Limb (tissue), 2 donors: ENCODE results near the gene GABRA1.

Source experiments
- DNase-seq, 2 donors: peaks; one replicate each; pipeline ENCODE4 v3.0.0-alpha.2; 2016; ENCODE audit errors: extremely low spot score in 2 of 2

The GABRA1 gene

DNA sequence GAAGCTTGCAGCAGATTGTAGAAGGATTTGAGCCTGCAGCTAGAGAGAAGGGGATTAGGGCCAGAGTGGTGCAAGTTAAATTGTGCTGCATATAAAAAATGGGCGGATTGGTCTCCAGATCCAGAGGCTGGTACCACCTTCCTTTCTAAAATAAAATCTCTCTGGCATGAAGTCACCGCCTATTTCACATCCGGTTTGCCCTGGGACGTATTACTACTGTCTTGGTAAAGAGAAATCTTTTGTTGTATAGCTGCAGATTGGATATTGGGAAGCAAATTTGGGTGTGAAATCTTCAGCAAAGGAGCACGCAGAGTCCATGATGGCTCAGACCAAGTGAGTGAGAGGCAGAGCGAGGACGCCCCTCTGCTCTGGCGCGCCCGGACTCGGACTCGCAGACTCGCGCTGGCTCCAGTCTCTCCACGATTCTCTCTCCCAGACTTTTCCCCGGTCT lies at the start of gene GABRA1:
GABRA1 (plus strand) TSS at position 180 of the 451 bp plus-strand sequence. CDS start 2,691 bp downstream, outside the sequence.
- DNase-seq: peak in 1 of 2 donors; percentile 40

DNA sequence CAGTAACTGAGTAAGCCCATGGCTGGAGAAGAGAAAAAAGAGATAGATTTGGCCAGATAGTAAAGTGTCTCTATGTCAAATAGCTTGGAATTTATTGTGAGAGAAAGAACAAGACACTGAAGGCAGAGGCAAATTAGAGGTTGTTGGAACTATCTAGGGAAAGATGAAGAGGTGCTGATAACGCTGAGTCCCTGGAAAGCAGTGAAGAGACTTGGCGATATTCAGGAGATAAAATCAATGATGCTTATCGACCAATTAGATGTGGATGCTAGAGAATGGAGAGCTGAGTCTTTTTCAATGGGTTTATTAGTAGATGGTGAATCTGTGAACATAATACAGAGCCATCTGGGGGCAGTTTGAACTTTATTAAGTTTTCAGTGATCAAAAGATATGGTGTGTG lies 48.6 kb upstream of the GABRA1 start:
- DNase-seq: no peak

DNA sequence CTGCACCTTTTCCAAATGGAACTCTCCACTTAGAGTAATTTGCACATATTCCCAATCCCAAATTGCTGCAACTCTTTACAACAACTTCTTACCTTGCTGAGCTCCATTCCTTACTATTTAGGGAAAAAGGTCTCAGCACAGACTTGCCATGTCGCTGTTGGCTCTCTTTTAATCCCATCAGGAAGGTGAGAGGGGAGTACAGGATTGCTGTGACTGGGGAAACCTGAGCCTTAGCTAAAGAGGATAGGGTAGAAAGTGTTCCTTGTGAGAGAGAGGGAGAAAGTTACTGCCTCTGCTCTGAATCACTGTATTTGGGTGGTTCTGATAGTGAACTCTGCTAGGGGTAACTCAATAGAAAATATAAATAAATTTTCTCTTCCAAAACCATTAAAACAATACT lies 43.7 kb upstream of the GABRA1 start:
- no peak for DNase-seq

- DNase-seq: peak in 1 of 2 donors; percentile 41
Measured at GRCh38 chr5:161846746-161847145, 1.2 kb upstream of the GABRA1 start.

DNA sequence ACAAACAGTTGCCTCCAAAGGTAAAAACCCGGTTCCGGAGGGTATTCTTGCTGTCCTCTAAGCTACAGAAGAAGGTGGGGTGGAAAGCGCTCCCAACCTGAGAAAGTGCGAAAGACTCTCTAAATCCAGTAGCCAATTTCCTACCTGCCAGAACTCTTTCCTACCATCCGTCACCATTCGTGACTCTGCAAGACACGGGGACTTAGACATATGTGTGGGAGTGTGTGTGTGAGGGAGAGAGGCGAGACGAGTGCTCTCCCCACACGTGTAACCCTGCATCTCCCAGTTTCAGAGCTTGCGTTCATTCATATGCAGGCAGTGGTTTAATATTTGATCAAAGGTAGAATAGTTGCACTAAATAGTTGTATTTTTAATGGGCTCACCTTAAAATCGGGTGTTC lies 473 bp upstream of the GABRA1 start:
- DNase-seq: peak in 1 of 2 donors; percentile 20

DNA sequence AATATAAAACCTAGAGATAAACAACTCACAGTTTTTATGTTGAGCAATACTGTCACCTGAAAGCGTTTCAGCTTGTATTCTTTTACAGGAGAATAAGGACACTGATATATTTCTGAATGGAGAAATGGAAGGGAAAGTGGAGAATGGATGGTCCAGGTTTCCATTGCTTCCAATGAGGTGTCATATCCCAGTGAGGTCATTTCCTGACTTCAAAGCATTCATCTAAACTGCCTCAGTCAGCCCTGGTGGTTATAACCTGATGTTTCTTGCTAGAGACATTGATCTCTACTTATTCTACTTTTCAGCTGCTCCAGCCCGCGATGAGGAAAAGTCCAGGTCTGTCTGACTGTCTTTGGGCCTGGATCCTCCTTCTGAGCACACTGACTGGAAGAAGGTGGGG lies 2.6 kb downstream of the GABRA1 start:
- DNase-seq: no peak

DNA sequence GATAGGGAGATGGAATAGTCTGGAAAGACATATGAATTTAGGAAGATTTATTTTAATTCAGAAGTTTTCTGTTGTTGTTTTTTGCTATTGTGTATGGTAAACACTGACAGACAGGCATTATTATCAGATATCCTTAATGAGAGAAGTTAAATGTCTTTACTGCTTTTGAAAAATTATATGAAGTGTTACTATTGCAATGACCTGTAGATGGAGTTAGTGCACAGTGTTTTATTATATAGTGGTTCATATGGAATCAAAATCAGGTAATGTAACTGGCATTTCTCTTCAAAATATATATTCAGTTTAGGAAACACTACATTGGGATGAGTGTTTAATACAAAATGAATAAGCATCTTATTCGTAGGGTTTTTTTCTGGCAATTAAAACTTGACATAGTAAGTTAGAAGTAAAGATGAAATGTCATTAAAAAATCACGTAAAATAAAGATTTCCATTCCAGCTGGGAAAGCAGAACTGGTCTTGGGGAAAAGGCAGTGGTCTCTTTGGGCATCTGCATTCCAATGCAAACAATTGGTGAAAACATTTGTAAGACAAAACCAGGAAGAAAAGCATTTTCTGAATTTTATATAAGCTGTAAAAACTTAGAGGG lies 3.9 kb downstream of the GABRA1 start:
- peak in 1 of 2 donors; percentile 14 for DNase-seq

DNA sequence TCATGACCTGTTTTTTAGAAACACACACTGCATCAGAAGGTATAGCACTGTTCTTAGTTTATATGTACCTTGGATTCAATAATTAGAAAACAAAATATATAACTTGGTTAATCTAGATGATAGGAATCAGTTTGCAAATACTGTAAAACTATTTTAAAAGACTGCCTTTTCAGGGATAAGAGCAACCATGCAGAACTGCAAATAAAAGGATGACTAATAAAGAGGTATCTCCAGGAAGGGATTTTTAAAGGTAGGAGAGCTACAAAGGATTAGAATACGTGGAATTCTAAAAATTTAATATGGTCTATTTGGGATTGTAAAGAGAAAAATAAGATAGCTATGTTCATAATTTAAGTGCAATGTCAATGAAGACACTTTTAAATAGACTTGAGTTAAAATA lies 9.4 kb downstream of the GABRA1 start:
- DNase-seq: no peak

GRCh38 chr5:161863259-161863658 lies 15.3 kb downstream of the GABRA1 start:
- DNase-seq: no peak

- DNase-seq: no peak
Measured at GRCh38 chr5:161863811-161864210, 15.9 kb downstream of the GABRA1 start.

DNA sequence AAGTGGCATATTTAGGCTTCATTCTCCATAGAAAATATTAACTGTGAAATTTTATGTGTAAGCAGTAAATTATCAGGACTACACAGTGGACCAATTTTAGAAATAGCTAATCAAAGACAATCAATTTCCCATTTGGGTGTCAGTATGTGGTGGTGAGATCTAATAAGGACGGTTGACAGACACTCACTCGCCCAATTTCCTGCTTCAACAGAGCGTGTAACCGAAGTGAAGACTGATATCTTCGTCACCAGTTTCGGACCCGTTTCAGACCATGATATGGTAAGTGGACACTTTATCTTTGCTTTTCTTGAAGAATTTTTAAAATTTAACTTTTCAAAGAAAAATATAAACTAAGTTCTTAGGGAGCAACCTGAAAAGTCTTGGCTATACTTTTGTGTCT lies 17.6 kb downstream of the GABRA1 start:
- DNase-seq: no peak

GRCh38 chr5:161889971-161890370 lies 42.1 kb downstream of the GABRA1 start:
- DNase-seq: no peak

DNA sequence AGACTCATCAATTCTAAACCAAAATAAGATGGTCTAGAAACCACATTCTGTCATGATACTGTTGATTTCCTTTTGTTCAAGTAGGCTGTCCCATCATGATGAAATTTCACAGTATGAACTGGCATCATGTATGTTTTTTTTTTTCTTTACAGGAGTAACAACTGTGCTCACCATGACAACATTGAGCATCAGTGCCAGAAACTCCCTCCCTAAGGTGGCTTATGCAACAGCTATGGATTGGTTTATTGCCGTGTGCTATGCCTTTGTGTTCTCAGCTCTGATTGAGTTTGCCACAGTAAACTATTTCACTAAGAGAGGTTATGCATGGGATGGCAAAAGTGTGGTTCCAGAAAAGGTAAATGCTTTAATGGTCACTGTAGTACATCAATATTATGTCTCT lies 47.6 kb downstream of the GABRA1 start:
- DNase-seq: no peak

DNA sequence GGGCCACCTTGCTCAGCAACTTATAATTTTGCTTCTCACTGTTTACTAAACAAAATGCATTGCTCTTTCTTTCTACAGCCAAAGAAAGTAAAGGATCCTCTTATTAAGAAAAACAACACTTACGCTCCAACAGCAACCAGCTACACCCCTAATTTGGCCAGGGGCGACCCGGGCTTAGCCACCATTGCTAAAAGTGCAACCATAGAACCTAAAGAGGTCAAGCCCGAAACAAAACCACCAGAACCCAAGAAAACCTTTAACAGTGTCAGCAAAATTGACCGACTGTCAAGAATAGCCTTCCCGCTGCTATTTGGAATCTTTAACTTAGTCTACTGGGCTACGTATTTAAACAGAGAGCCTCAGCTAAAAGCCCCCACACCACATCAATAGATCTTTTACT lies 49.1 kb downstream of the GABRA1 start:
- DNase-seq: no peak

DNA sequence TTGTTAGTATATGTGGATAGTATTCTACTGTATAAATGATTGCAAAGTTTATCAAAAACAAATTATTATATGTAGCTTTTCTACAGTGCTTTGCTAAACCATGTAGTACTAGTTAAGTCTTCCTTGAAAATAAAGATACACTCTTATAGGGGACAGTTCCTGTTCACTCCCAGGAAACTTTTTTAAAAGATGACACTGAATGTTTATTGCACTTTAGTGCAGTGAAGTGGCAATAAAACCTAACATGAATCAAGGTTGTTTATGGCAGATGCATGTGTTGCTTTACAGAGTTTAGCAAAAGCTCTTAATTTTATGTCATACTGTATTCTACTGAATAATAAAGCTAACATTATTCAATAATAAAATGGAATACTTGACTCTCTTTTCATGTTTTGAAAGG lies 51.7 kb downstream of the GABRA1 start:
- DNase-seq: no peak

GRCh38 chr5:161900981-161901380 lies 53.1 kb downstream of the GABRA1 start:
- DNase-seq: no peak

DNA sequence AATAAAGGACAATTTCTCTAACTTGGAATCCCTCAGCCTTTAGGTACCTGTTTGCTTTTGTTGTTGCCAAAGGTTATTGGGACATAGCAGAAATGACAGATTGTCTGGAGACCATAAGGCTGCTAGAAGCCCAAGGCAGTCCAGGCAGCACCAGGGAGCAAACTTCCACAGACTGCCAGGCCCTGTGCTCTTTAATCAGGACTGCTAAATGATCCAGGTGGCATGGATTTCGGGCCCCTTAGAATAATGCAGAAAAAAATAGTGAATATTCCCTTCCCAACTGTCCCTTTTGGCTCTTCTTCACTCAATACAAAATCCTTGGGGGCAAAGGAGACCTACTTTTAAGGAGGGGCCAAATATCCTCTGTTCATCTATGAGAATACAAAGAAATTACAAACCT lies 73.9 kb downstream of the GABRA1 start:
- no peak for DNase-seq

GRCh38 chr5:161924270-161924669 lies 76.3 kb downstream of the GABRA1 start:
- DNase-seq: no peak

DNA sequence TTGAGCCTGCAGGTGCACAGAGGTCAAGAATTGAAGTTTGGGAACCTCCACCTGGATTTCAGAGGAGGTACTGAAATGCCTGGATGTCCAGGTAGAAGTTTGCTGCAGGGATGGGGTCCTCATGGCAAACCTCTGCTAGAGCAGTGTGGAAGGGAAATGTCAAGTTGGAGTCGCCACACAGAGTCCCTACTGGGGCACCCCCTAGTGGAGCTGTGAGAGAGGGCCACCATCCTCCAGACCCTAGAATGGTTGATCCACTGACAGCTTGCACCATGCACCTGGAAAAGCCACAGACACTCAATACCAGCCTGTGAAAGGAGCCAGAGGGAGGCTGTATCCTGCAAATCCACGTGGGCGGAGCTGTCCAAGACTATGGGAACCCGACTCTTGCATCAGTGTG lies 78.0 kb downstream of the GABRA1 start:
- DNase-seq: no peak

DNA sequence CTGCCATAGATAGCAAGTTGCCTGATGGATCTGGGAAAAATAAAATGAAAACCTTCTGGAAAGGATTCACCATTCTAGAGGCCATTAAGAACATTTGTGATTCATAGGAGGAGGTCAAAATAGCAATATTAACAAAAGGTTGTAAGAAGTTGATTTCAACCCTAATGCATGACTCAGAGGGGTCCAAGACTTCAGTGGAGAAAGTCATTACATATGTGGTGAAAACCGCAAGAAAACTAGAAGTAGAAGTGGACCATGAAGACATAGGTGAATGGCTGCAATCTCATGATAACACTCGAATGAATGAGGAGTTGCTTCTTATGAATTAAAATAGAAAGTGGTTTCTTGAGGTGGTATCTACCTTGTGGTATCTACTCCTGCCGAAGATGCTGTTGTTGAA lies 86.6 kb downstream of the GABRA1 start:
- DNase-seq: no peak

- DNase-seq: no peak
Measured at GRCh38 chr5:161944974-161945373, 97.1 kb downstream of the GABRA1 start.

DNA sequence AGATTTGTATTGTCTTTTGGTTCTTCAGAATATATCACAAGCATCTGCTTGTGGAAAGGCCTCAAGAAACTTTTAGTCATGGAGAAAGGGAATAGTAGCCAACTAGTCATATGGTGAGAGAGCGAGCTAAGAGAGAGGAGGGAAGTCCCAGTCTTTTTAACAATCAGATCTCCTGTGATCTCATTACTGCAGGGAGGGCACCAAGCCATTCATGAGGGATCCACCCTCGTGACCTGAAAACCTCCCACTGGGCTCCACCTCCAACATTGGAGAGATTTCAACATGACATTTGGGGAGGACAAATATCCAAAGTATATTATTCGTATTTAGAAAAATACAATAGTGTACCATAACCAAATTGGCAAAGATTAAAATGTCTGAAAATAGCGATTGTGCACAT lies 99.0 kb downstream of the GABRA1 start:
- no peak for DNase-seq
